PFSK-1 (cell line): ENCODE data around the gene LYPD5.

ENCODE experiments used
- FOXP2 ChIP-seq: optimal IDR thresholded peaks from 2 replicates; pipeline ENCODE3; 2011; ENCODE audit warnings: borderline replicate concordance, control low read depth, inconsistent platforms; ENCODE audit not compliant: insufficient read depth; ENCODE audit errors: extremely low read length, extremely low read depth
- POLR2AphosphoS5 ChIP-seq: IDR thresholded peaks from 2 replicates; pipeline ENCODE4 v1.6.1; 2012; ENCODE audit warnings: low read depth, mild to moderate bottlenecking, control low read depth, low read length, moderate library complexity
- SIN3A ChIP-seq: IDR thresholded peaks from 2 replicates; pipeline ENCODE4 v1.6.1; 2012; ENCODE audit warnings: mild to moderate bottlenecking, low read length, moderate library complexity, borderline replicate concordance; ENCODE audit not compliant: insufficient read depth
- TAF1 ChIP-seq: IDR thresholded peaks from 2 replicates; pipeline ENCODE4 v1.6.1; 2012; ENCODE audit warnings: low read length, control low read depth, borderline replicate concordance; ENCODE audit not compliant: insufficient read depth
- TF ChIP-seq, protein P1 (sequence below), 2 experiments: IDR thresholded peaks; 2 replicates each; pipeline versions ENCODE4 v1.6.1 to v1.8.0; 2011 to 2012; ENCODE audit warnings: low read depth in 2 of 2, low read length in 2 of 2, control low read depth in 1 of 2, inconsistent platforms in 1 of 2, mild to moderate bottlenecking in 1 of 2, moderate library complexity in 1 of 2; ENCODE audit not compliant: insufficient read depth in 1 of 2

The LYPD5 gene

DNA sequence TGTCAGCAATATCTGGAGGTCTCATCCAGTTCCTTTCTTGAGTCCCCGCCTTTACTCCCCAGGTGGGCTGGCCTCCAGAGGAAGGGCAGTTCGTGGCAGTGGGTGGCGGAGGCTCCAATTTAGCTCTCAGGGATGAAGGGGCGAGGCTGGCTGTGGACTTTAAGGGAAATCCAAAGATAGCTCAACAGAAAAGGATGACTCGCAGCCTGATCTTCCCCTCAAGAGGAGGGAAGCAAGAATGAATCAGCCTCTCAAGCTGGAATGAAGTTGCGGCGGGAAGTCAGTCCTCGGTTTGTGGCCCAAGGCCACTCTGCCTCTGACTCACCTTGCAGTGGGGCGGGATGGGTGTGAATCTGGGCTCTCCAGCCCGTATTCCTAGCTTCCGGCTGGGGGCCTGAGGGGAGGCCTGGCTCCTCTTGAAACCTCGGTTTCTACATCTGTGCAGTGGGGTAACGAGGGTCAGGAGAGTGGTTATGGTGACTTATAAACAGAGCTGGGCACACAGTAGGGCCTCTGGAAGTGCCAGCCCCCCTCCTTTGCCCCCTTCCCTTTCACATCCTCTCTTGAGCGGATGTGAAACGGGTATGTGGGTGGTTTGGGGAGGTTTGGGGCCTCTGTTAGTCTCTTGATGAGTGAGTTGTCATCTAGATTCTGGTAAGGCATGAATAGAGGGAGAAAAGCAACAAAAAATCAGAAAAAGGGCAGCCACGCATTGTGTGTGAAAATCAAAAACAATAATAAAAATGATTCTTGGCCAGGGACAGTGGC is 37.0 kb downstream of the LYPD5 start:
- TF ChIP-seq FOXP2: no peak
- TF ChIP-seq, protein P1, sequence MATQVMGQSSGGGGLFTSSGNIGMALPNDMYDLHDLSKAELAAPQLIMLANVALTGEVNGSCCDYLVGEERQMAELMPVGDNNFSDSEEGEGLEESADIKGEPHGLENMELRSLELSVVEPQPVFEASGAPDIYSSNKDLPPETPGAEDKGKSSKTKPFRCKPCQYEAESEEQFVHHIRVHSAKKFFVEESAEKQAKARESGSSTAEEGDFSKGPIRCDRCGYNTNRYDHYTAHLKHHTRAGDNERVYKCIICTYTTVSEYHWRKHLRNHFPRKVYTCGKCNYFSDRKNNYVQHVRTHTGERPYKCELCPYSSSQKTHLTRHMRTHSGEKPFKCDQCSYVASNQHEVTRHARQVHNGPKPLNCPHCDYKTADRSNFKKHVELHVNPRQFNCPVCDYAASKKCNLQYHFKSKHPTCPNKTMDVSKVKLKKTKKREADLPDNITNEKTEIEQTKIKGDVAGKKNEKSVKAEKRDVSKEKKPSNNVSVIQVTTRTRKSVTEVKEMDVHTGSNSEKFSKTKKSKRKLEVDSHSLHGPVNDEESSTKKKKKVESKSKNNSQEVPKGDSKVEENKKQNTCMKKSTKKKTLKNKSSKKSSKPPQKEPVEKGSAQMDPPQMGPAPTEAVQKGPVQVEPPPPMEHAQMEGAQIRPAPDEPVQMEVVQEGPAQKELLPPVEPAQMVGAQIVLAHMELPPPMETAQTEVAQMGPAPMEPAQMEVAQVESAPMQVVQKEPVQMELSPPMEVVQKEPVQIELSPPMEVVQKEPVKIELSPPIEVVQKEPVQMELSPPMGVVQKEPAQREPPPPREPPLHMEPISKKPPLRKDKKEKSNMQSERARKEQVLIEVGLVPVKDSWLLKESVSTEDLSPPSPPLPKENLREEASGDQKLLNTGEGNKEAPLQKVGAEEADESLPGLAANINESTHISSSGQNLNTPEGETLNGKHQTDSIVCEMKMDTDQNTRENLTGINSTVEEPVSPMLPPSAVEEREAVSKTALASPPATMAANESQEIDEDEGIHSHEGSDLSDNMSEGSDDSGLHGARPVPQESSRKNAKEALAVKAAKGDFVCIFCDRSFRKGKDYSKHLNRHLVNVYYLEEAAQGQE (IDR thresholded peaks at IDR 0.05; ENCODE audit: insufficient read depth in 1 of 2, low read depth in 2 of 2, low read length in 2 of 2): no peak
- TF ChIP-seq SIN3A: no peak; the same call in 1 of the 2 replicates
- no peak for TF ChIP-seq TAF1
- no peak for TF ChIP-seq POLR2AphosphoS5

- no peak for TF ChIP-seq TAF1
- TF ChIP-seq, protein P1 (IDR thresholded peaks at IDR 0.05; ENCODE audit: insufficient read depth in 1 of 2, low read depth in 2 of 2, low read length in 2 of 2): no peak
- no peak for TF ChIP-seq SIN3A
- TF ChIP-seq FOXP2: no peak
- TF ChIP-seq POLR2AphosphoS5: no peak
These were observed 38.7 kb downstream of the LYPD5 start for GRCh38 chr19:43763473-43763939.

- TF ChIP-seq POLR2AphosphoS5 (no peak), SIN3A (no peak), TAF1 (no peak), FOXP2 (no peak)
- TF ChIP-seq, protein P1 (IDR thresholded peaks at IDR 0.05; ENCODE audit: insufficient read depth in 1 of 2, low read depth in 2 of 2, low read length in 2 of 2): no peak
These were observed 39.4 kb downstream of the LYPD5 start for GRCh38 chr19:43762814-43763213.

GRCh38 chr19:43760941-43761340 is 41.3 kb downstream of the LYPD5 start:
- TF ChIP-seq, protein P1 (IDR thresholded peaks at IDR 0.05; ENCODE audit: insufficient read depth in 1 of 2, low read depth in 2 of 2, low read length in 2 of 2): no peak
